NCI-H1417 (cell line): ENCODE measurements around the gene KASH5.

ENCODE experiments used
- DNase-seq, 3 experiments: peaks; one replicate each; lab custom pipeline; 2025; lab: John Stamatoyannopoulos, UW

Gene KASH5

GRCh38 chr19:49421039-49421877, 33.2 kb downstream of the KASH5 start:
- peak; percentile 74 to 97 (median 91) for DNase-seq

- DNase-seq, result no peak
Observed at GRCh38 chr19:49421878-49422202, 33.8 kb downstream of the KASH5 start.

GRCh38 chr19:49422407-49423070, 34.5 kb downstream of the KASH5 start:
- DNase-seq, result peak; percentile 61 to 68 (median 64)

- peak in 1 of 3 experiments; percentile 36 for DNase-seq
Observed at GRCh38 chr19:49423071-49423984, 35.3 kb downstream of the KASH5 start, which contains the start of gene PTH2. Gene PTH2 (minus strand): TSS chr19:49423441. CDS start chr19:49423339, 102 bp downstream.

DNA sequence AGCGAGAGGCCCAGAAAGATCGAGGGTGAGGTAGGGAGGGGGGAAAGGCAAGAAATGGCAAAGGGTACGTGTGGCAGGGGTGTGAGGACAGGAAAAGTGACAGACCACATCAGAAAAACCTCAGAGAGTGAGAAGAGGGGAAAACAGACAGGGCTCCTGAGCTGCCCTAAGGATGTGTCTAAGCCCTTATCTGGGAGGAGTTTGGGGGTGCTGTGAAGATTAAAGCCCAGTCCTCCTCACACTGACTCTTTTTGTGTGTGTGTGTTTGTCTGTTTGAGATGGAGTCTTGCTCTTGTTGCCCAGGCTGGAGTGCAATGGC, 35.9 kb downstream of the KASH5 start:
- DNase-seq, result no peak

DNA sequence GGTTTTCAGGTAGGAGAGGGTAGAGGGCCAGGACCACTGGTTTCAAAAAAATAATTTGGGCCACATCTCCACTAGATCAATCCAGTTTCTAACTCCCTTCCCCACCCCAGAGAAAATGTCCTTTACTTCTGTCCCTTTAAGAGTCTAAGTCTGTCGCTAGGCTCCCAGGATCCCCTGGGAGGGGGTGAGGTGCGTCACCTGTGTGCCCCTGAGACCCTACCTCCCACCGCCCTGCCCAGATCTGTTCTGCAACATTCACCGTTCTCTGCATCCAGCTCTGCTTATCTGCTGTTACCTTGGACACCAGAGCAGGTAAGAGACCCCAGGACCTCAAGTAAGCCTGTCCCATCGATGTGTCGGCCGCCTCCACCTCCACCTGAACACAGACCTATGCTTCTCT, 37.1 kb downstream of the KASH5 start, which contains the start of gene GFY:
GFY (plus strand) TSS at position 211 of the 400 bp plus-strand sequence. CDS start 1,043 bp downstream, outside the sequence.
- no peak for DNase-seq

DNA sequence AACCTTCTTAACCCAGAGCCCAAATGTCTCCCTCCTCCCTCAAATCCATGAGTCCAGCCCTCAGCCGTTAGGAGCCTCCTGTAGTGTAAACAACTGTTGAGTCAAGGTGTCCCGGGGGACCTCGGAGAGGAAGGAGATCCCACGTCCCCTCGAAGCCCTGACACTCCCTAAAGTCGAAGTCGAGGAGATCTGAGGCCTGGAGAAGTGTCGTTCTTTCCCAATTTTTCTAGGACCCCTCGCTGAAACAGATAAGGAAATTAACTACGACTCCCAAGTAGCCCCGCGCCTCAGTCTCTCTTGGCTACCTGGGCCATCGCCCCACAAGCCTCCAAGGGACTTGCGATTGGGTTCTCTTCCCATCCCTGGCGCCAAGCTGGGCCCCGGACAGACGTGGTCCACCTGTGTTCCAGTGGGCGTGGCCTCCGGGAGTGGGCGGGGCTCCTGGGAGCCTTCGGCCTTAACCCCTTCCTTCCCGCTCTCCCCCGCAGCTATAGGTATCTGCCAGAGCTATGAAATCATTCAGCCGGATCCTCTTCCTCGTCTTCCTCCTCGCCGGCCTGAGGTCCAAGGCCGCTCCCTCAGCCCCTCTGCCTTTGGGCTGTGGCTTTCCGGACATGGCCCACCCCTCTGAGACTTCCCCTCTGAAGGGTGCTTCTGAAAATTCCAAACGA, 38.0 kb downstream of the KASH5 start:
- DNase-seq, result peak in 2 of 3 experiments; percentile 4 to 91

DNA sequence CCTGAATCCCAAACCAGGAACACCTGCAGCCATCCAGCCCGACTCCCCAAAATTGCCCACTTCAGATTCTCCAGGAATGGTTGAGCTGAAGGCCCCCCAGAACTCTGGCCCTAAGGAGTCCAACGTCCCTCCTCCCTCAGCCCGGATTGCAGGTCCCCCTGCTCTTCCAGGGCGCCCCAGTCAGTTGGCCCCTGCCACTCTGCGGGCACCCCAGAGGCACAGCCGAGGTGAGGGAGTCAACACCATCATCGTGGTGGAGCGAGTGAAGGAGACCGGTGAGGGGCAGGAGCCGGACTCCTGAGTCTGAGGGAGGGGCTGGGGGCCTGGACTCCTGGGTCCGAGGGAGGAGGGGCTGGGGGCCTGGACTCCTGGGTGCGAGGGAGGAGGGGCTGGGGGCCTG, 39.3 kb downstream of the KASH5 start:
- no peak for DNase-seq

DNA sequence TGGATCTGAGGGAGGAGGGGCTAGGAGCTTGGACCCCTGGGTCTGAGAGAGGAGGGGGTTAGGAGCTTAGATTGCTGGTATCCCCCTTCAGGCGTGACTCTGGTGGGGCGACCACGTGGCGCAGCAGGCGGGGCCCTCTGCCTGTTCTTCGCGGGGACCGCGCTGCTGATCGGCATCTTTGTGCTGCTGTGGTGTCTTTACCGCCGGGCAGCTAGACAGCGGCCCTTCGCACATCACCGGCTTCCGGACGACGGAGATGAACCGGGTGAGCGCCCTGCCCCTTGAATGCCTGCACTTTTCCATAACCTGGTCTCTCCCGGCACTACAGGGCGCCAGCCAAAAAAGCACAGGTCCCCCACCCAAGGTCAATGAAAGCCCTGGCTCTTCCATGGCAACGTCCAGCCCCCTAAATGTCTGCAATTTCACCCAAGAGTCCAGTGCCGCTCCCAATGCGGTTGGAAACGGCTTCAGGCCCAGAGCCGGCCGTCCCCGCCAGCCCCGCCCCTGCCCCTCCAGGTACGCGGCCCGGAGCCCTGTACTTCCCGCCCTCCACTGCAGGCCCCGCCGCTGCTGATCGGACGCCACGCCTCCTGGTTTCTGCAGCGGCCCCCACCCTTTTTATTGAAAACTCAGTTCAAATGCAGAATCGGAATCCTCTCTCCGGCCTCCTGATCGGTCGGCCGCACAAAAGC, 40.0 kb downstream of the KASH5 start:
- peak in 2 of 3 experiments; percentile 36 to 51 for DNase-seq

- DNase-seq, result no peak
Observed at GRCh38 chr19:49428547-49429451, 40.8 kb downstream of the KASH5 start.

DNA sequence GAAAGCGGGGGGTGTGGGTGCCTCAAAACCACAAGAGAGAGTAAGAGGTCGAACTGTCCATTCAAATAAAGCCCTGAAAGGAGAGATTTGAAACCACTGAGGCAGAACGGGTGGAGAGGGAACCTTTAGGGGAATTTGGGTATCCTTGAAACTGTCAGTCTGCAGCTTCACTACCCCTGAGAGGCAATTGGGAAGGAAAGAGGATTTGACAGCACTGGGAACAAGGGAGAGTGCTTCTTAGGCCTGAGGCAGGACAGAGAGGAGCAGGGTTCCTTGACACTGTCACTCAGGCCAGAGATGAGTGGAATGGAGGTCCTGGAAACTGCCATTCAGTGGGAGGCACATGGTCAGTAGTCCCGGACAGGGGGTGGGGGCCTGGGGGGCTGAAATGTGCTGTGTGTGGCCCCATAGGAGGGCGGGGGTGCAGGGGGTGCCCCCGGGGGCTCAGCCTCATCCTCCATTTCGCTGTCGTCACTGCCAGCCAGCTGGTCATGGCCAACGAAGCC, 42.2 kb downstream of the KASH5 start:
- DNase-seq, result peak in 1 of 3 experiments; percentile 83

- DNase-seq, result peak in 1 of 3 experiments; percentile 18
Observed at GRCh38 chr19:49430678-49431329, 42.8 kb downstream of the KASH5 start.

DNA sequence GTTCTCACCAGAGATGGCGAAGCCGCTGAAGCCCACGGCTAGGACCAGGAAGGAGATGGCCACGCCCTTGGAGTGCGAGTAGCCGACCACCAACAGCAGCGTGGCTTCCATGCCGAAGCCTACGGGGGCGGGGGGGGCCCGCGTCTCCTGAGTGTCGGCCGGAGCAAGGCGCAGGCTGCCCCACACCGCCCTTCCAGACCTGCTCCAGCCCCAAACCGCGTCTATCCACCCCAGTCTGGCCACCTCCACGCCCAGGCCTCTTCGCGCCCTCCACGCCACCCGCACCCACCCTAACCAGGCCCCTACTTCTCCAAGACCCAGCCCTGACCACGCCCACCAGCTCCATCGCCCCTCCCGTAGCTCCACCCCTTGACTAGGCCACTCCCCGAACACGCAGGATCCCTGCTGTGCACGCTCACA, 43.3 kb downstream of the KASH5 start:
- no peak for DNase-seq

- no peak for DNase-seq
Observed at GRCh38 chr19:49432141-49433073, 44.4 kb downstream of the KASH5 start.

- no peak for DNase-seq
Observed at GRCh38 chr19:49433240-49433901, 45.3 kb downstream of the KASH5 start.

DNA sequence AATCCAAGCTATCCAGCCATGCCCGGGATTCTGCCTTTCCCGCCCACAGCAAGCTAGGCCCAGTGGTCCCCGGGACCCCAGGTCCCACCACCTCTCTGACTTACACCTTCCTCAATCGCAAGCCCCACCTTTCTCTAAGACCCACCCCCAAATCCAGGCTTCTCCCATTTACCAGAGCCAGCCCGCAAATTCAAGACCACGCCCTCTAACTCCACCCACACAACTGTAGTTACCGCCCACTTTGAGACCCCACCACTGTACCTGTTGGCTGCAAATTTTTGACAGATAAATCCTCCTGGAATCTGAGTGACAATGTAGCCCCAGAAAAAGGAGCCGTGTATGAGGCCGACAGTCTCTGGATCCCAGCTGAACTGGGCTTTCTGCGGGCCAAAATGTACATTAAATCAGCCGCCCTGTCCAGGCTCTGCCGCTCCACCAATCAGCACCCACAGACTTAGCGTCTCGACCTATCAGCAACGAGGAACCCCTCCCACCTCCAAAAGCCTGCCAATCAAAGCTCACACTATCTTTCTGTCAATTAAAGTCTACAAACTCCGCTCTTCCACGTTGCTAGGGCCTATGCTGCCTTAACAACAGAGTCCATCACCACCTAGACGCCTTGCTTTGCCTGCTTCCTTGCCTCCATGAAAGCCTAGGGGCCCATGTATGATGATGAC, 47.0 kb downstream of the KASH5 start:
- peak in 1 of 3 experiments; percentile 6 for DNase-seq

DNA sequence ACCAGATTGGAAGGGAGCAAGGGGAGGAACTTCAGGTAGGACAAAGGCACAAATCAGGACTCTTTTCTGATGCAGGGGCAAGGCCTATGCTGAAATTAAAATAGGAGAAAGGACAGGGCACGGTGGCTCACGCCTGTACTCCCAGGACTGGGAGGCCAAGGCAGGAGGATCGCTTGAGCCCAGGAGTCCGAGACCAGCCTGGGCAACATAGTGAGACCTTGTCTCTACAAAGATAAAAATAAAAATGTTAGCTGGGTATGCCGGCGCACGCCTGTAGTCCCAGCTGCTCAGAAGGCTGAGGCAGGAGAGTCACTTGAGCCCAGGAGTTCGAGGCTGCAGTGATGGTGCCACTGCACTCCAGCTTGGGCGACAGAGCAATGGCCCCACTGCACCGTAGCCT, 47.6 kb downstream of the KASH5 start:
- no peak for DNase-seq
